Osteocyte (in vitro differentiated cells): ENCODE results near the gene NAALADL2. TPM values are rescaled to one million over a fixed set of nuclear protein-coding genes. Genes with fewer than 3 reads are reported as not detected.

Experiments
- DNase-seq: peaks from one replicate; pipeline ENCODE4 v3.0.0; 2021; ENCODE audit warnings: mixed read lengths; ENCODE audit not compliant: unreplicated experiment; ENCODE audit errors: extremely low spot score
- H3K27ac Mint-ChIP-seq: one replicate; pipeline ENCODE4 v1.8.0; 2021; ENCODE audit warnings: mild to moderate bottlenecking, mixed read lengths; ENCODE audit not compliant: unreplicated experiment
- H3K27me3 Mint-ChIP-seq: one replicate; pipeline ENCODE4 v1.8.0; 2021; ENCODE audit warnings: mixed read lengths; ENCODE audit not compliant: unreplicated experiment
- H3K36me3 Mint-ChIP-seq: one replicate; pipeline ENCODE4 v1.8.0; 2021; ENCODE audit warnings: mixed read lengths; ENCODE audit not compliant: unreplicated experiment
- H3K4me1 Mint-ChIP-seq: one replicate; pipeline ENCODE4 v1.8.0; 2021; ENCODE audit warnings: mixed read lengths; ENCODE audit not compliant: unreplicated experiment
- H3K4me3 Mint-ChIP-seq: one replicate; pipeline ENCODE4 v1.8.0; 2021; ENCODE audit warnings: mild to moderate bottlenecking, moderate library complexity, mixed read lengths; ENCODE audit not compliant: unreplicated experiment
- H3K9me3 Mint-ChIP-seq: one replicate; pipeline ENCODE4 v1.8.0; 2021; ENCODE audit warnings: mixed read lengths; ENCODE audit not compliant: unreplicated experiment
- CTCF ChIP-seq: fragments of 200-600 bp; sonication (generic); IDR thresholded peaks from 2 replicates; pipeline ENCODE4 v1.5.0; 2021; ENCODE audit warnings: antibody characterized with exemption, mild to moderate bottlenecking, moderate library complexity
- total RNA-seq: library from RNA; stranded (reverse); gene quantifications from 2 replicates; pipeline ENCODE4 v1.2.1, GENCODE V29; 2021

Gene NAALADL2
- total RNA-seq, 1 donor from 2014 or later, result 16.1 TPM

GRCh38 chr3:174958671-174959328 lies 99.7 kb downstream of the NAALADL2 start:
- no peak overlapping the region for H3K27ac Mint-ChIP-seq
- H3K4me1 Mint-ChIP-seq, result peaks cover 34% of the 10 kb centered on the region
- H3K4me3 Mint-ChIP-seq, result no peak overlapping the region

GRCh38 chr3:174959556-174960065 lies 100.5 kb downstream of the NAALADL2 start:
- Mint-ChIP-seq H3K27me3 (no peaks in the 10 kb centered on the region), H3K27ac (no peak overlapping the region), H3K9me3 (no peaks in the 10 kb centered on the region), H3K4me1 (peaks cover 34% of the 10 kb centered on the region), H3K4me3 (no peak overlapping the region), H3K36me3 (no peaks in the 10 kb centered on the region)
- no peak for DNase-seq
- no peak for TF ChIP-seq CTCF

More at GRCh38 chr3:174958671-174959328, 99.7 kb downstream of the NAALADL2 start:
- H3K36me3 Mint-ChIP-seq, result no peaks in the 10 kb centered on the region
- DNase-seq, result no peak
- no peaks in the 10 kb centered on the region for H3K27me3 Mint-ChIP-seq
- no peak for TF ChIP-seq CTCF
- no peaks in the 10 kb centered on the region for H3K9me3 Mint-ChIP-seq

GRCh38 chr3:174960898-174961297 lies 101.8 kb downstream of the NAALADL2 start:
- peaks cover 23% of the 10 kb centered on the region for H3K4me1 Mint-ChIP-seq

GRCh38 chr3:174973465-174973864 lies 114.3 kb downstream of the NAALADL2 start:
- H3K4me1 Mint-ChIP-seq, result peaks cover 1% of the 10 kb centered on the region
- H3K4me3 Mint-ChIP-seq, result no peak overlapping the region
- H3K36me3 Mint-ChIP-seq, result no peaks in the 10 kb centered on the region
- H3K27ac Mint-ChIP-seq, result no peak overlapping the region
- TF ChIP-seq CTCF, result no peak
- H3K9me3 Mint-ChIP-seq, result no peaks in the 10 kb centered on the region
- no peak for DNase-seq
- H3K27me3 Mint-ChIP-seq, result no peaks in the 10 kb centered on the region

More at GRCh38 chr3:174960898-174961297, 101.8 kb downstream of the NAALADL2 start:
- no peak overlapping the region for H3K4me3 Mint-ChIP-seq
- TF ChIP-seq CTCF, result no peak
- no peaks in the 10 kb centered on the region for H3K36me3 Mint-ChIP-seq
- no peaks in the 10 kb centered on the region for H3K9me3 Mint-ChIP-seq
- H3K27ac Mint-ChIP-seq, result no peak overlapping the region
- no peaks in the 10 kb centered on the region for H3K27me3 Mint-ChIP-seq
- DNase-seq, result no peak

- no peak for DNase-seq
- Mint-ChIP-seq H3K9me3 (peaks cover 7% of the 10 kb centered on the region), H3K27me3 (no peaks in the 10 kb centered on the region), H3K4me3 (no peak overlapping the region), H3K36me3 (no peaks in the 10 kb centered on the region), H3K27ac (no peak overlapping the region), H3K4me1 (peaks cover 2% of the 10 kb centered on the region)
- TF ChIP-seq CTCF, result peak; percentile 19
These were observed 127.6 kb downstream of the NAALADL2 start for GRCh38 chr3:174986685-174987084.
